Sigmoid colon (tissue), 7 donors: Measurements from ENCODE around the gene FFAR4. TPM values are rescaled to one million over a fixed set of nuclear protein-coding genes. Genes with fewer than 3 reads are reported as not detected.
"Not testable (repeated sequence)": the region's sequence is repeated elsewhere in the genome, so short reads cannot be mapped to it uniquely, and the experiment has no call there.

Source experiments
- DNase-seq: peaks from one replicate; pipeline ENCODE4 v3.0.0-alpha.2; 2019
- H3K27ac ChIP-seq, 4 donors: fragments of 200-600 bp; sonication (generic); one replicate each; pipeline ENCODE4 v1.5.1; 2016 to 2019; ENCODE audit warnings: mild to moderate bottlenecking in 1 of 4
- H3K27me3 ChIP-seq, 3 donors: fragments of 200-600 bp; sonication (generic); one replicate each; pipeline ENCODE4 v1.5.1; 2019; ENCODE audit warnings: mild to moderate bottlenecking in 1 of 3
- H3K36me3 ChIP-seq, 4 donors: fragments of 200-600 bp; sonication (generic); one replicate each; pipeline ENCODE4 v1.5.1; 2016 to 2019
- H3K4me1 ChIP-seq, 4 donors: fragments of 200-600 bp; sonication (generic); one replicate each; pipeline ENCODE4 v1.5.1; 2017 to 2019
- H3K4me3 ChIP-seq, 4 donors: fragments of 200-600 bp; sonication (generic); one replicate each; pipeline ENCODE4 v1.5.1; 2017 to 2019; ENCODE audit warnings: mild to moderate bottlenecking in 2 of 4, moderate library complexity in 1 of 4
- H3K9me3 ChIP-seq, 4 donors: fragments of 200-600 bp in 3 of 4; sonication (generic) in 3 of 4; one replicate each; pipeline versions ENCODE4 v1.5.1 to v1.6.1; 2013 to 2019
- CTCF ChIP-seq, 4 experiments: fragments of 450-650 bp in 3 of 4; fragments of 200-600 bp in 1 of 4; IDR thresholded peaks; one replicate each; pipeline ENCODE4 v1.5.1; 2016 to 2019; ENCODE audit warnings: antibody characterized with exemption in 4 of 4, mild to moderate bottlenecking in 3 of 4, moderate library complexity in 2 of 4
- EP300 ChIP-seq, 4 donors: sonication (generic); formaldehyde crosslinking; IDR thresholded peaks; one replicate each; pipeline ENCODE4 v1.6.1; 2017; ENCODE audit warnings: antibody characterized with exemption in 4 of 4
- POLR2A ChIP-seq, 2 donors: fragments of 450-650 bp; IDR thresholded peaks; one replicate each; pipeline ENCODE4 v1.6.1; 2016; ENCODE audit warnings: antibody characterized with exemption in 2 of 2, mild to moderate bottlenecking in 2 of 2, moderate library complexity in 2 of 2
- POLR2AphosphoS5 ChIP-seq, 4 donors: sonication (generic); formaldehyde crosslinking; IDR thresholded peaks; one replicate each; pipeline ENCODE4 v1.6.1; 2017; ENCODE audit warnings: antibody characterized with exemption in 4 of 4
- WGBS, 2 donors: extraction: QIAGEN DNeasy Blood & Tissue Kit; methylation state at CpG; one replicate each; pipeline ENCODE4 v1.1.7; 2013; 5-methylcytosine and 5-hydroxymethylcytosine counted together
- intact Hi-C: fragments of 100-400 bp; cut with DNase I; formaldehyde crosslinking; loops from one replicate; pipeline ENCODE4 v1.15.1; 2023
- polyA plus RNA-seq, 3 donors: library from polyadenylated mRNA; stranded (reverse); fragments of 200-250 nt; gene quantifications; one replicate each; pipeline ENCODE4 v1.2.3, GENCODE V29; 2013
- total RNA-seq, 4 donors: library from RNA; depleted of rRNA; stranded (reverse); fragments of >200 nt; gene quantifications; one replicate each; pipeline ENCODE4 v1.1.0, GENCODE V29; 2016
- donor health status: healthy with polysubstance abuse.
- donor health status: Bipolar disorder and iron deficiency.
- donor health status: healthy.

Gene FFAR4
- total RNA-seq (under 1 TPM in 3 of 4 donors, not detected in 1; 0.36 to 0.99 (median 0.55) TPM), polyA plus RNA-seq (10 to 100 TPM in 1 of 3 donors, 1 to 10 TPM in 2; 5.5 to 17.9 (median 8.4) TPM)

- peak within 1 kb of the TSS in 3 of 4 donors; percentile 14 to 29 (median 23) for H3K4me3 ChIP-seq
- intact Hi-C loops: no loop called here
- peaks cover 14 to 50% (median 16%) of the 10 kb centered on the region in 3 donors for H3K27me3 ChIP-seq
- 2 to 3% methylated on average over 85 of the region's 85 CpGs for WGBS, 2 donors
- no peaks in the 10 kb centered on the region for H3K36me3 ChIP-seq
- no peaks in the 10 kb centered on the region for H3K9me3 ChIP-seq
- peaks cover 0 to 11% (median 9%) of the 10 kb centered on the region in 4 donors for H3K4me1 ChIP-seq
- DNase-seq: peak; percentile 60
- TF ChIP-seq CTCF (IDR thresholded peaks at IDR 0.05): no peak
- no peak within 1 kb of the TSS for H3K27ac ChIP-seq
Measured at GRCh38 chr10:93566435-93567276, at the start of gene FFAR4. TSS of gene FFAR4 (plus strand) at chr10:93566665. CDS start at chr10:93566721, 56 bp downstream.

GRCh38 chr10:93518531-93518930 is 47.9 kb upstream of the FFAR4 start:
- Histone ChIP-seq H3K4me1 (peaks cover 0 to 10% (median 0%) of the 10 kb centered on the region in 4 donors), H3K9me3 (no peaks in the 10 kb centered on the region), H3K4me3 (no peak overlapping the region), H3K27ac (no peak overlapping the region), H3K27me3 (no peaks in the 10 kb centered on the region), H3K36me3 (no peaks in the 10 kb centered on the region)
- intact Hi-C loops: no loop called here
- DNase-seq: no peak
- WGBS, 2 donors: 98 to 99% methylated on average over 4 of the region's 4 CpGs
- TF ChIP-seq EP300 (IDR thresholded peaks at IDR 0.05) (no peak), POLR2AphosphoS5 (IDR thresholded peaks at IDR 0.05) (no peak), POLR2A (IDR thresholded peaks at IDR 0.05) (no peak), CTCF (IDR thresholded peaks at IDR 0.05) (no peak)

- H3K27me3 ChIP-seq: no peaks in the 10 kb centered on the region
- H3K4me3 ChIP-seq: no peak overlapping the region
- H3K36me3 ChIP-seq: no peaks in the 10 kb centered on the region
- H3K9me3 ChIP-seq: no peaks in the 10 kb centered on the region
- intact Hi-C loops: no loop called here
- WGBS, 2 donors: 94 to 95% methylated on average over 5 of the region's 5 CpGs
- no peaks in the 10 kb centered on the region for H3K4me1 ChIP-seq
- no peak for DNase-seq
- no peak for TF ChIP-seq POLR2AphosphoS5 (IDR thresholded peaks at IDR 0.05)
- no peak for TF ChIP-seq EP300 (IDR thresholded peaks at IDR 0.05)
- TF ChIP-seq POLR2A (IDR thresholded peaks at IDR 0.05): no peak
- TF ChIP-seq CTCF (IDR thresholded peaks at IDR 0.05): no peak
- H3K27ac ChIP-seq: no peak overlapping the region
Measured at GRCh38 chr10:93535293-93535692, 31.2 kb upstream of the FFAR4 start.

- H3K9me3 ChIP-seq, H3K27me3 ChIP-seq, H3K27ac ChIP-seq, H3K4me1 ChIP-seq, DNase-seq, H3K4me3 ChIP-seq, intact Hi-C loops, H3K36me3 ChIP-seq: not testable (repeated sequence)
- 94 to 98% methylated on average over 4 of the region's 4 CpGs for whole genome bisulfite sequencing, 2 donors
Measured at GRCh38 chr10:93540871-93541270, 25.6 kb upstream of the FFAR4 start.

GRCh38 chr10:93541402-93542357 is 24.8 kb upstream of the FFAR4 start:
- no peaks in the 10 kb centered on the region for H3K36me3 ChIP-seq
- intact Hi-C loops: no loop called here
- no peak for TF ChIP-seq POLR2A (IDR thresholded peaks at IDR 0.05)
- peak; percentile 26 to 72 (median 66) for TF ChIP-seq CTCF (IDR thresholded peaks at IDR 0.05)
- H3K27ac ChIP-seq: no peak overlapping the region
- H3K4me3 ChIP-seq: peak overlapping the region in 3 of 4 donors; percentile 11 to 33 (median 27)
- no peaks in the 10 kb centered on the region for H3K27me3 ChIP-seq
- peak; percentile 67 for DNase-seq
- WGBS, 2 donors: 40 to 59% methylated on average over 23 of the region's 23 CpGs
- no peaks in the 10 kb centered on the region for H3K9me3 ChIP-seq
- H3K4me1 ChIP-seq: peaks cover 0 to 9% (median 7%) of the 10 kb centered on the region in 4 donors
